ENCODE data around the gene DAPL1. TPM values are rescaled to one million over a fixed set of nuclear protein-coding genes. Genes with fewer than 3 reads are reported as not detected.

The DAPL1 gene
- total RNA-seq, 4 donors from 2014 or later, result not detected

DNA sequence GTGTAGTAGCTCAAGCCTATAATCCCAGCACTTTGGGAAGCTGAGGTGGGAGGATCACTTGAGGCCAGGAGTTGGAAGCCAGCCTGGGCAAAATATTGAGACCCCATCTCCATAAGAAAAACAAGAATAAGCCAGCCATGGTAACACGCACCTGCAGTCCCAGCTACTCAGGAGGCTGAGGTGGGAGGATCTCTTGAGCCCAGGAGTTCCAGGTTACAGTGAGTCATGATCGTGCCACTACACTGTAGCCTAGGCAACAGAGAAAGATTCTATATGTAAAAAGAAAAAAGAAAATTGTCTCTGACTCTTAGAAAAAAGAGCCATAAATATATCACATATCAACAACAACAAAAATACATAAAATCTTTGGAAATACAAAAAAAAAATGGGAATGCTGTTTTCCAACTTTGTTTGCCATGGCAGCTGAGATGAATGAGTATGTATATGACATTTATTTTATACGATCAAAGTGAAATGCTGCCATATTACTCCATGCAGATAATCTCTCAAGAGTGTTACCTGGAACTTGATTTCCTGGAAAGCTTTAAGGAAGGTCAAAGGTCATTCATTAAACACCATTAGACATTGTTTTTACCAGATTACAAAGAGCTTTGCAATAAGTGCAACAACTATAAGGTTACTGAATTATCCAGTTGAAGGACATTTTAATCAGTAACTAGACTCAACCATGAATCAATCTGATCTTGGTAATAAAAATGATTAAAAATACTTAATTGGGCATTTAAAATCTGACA lies 19.7 kb upstream of the DAPL1 start:
- H3K4me3 ChIP-seq, result no peak overlapping the region
- H3K27me3 ChIP-seq, result no peaks in the 10 kb centered on the region
- no peak for TF ChIP-seq EP300 (IDR thresholded peaks at IDR 0.05)
- no peak for TF ChIP-seq POLR2AphosphoS5 (IDR thresholded peaks at IDR 0.05)
- TF ChIP-seq POLR2A (IDR thresholded peaks at IDR 0.05; ENCODE audit: low read depth), result no peak
- TF ChIP-seq, protein P1, sequence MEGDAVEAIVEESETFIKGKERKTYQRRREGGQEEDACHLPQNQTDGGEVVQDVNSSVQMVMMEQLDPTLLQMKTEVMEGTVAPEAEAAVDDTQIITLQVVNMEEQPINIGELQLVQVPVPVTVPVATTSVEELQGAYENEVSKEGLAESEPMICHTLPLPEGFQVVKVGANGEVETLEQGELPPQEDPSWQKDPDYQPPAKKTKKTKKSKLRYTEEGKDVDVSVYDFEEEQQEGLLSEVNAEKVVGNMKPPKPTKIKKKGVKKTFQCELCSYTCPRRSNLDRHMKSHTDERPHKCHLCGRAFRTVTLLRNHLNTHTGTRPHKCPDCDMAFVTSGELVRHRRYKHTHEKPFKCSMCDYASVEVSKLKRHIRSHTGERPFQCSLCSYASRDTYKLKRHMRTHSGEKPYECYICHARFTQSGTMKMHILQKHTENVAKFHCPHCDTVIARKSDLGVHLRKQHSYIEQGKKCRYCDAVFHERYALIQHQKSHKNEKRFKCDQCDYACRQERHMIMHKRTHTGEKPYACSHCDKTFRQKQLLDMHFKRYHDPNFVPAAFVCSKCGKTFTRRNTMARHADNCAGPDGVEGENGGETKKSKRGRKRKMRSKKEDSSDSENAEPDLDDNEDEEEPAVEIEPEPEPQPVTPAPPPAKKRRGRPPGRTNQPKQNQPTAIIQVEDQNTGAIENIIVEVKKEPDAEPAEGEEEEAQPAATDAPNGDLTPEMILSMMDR (IDR thresholded peaks at IDR 0.05), result no peak
- DNase-seq (ENCODE audit: extremely low spot score), result no peak
- intact Hi-C loops (cut with DNase I), result no loop called here
- no peak overlapping the region for H3K27ac ChIP-seq (replicated peaks in 1 of 4)
- H3K36me3 ChIP-seq, result no peaks in the 10 kb centered on the region
- 93% methylated on average over 3 of the region's 3 CpGs for WGBS
- H3K9me3 ChIP-seq, result no peaks in the 10 kb centered on the region
- no peaks in the 10 kb centered on the region for H3K4me1 ChIP-seq

- TF ChIP-seq, protein P1 (IDR thresholded peaks at IDR 0.05), result no peak
- TF ChIP-seq POLR2A (IDR thresholded peaks at IDR 0.05; ENCODE audit: low read depth), result no peak
- no peak for TF ChIP-seq EP300 (IDR thresholded peaks at IDR 0.05)
- no peak for TF ChIP-seq POLR2AphosphoS5 (IDR thresholded peaks at IDR 0.05)
Measured at GRCh38 chr2:158776231-158776630, 18.9 kb upstream of the DAPL1 start.

DNA sequence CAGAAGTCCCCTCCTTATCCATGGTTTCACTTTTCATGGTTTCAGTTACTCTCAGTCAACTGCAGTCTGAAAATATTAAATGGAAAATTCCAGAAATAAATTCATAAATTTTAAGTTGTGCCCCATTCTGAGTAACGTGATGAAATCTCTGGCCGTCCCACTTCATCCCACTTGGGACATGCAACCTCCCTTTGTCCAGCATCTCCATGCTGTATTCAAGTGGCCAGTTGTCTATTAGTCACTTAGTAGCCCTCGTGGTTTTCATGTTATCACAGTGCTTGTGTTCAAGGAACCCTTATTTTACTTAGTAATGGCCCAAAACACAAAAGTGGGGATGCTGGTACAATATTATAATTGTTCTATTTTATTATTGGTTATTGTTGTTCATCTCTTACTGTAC lies 18.0 kb upstream of the DAPL1 start:
- Histone ChIP-seq H3K27me3 (no peaks in the 10 kb centered on the region), H3K9me3 (no peaks in the 10 kb centered on the region), H3K27ac (replicated peaks in 1 of 4) (no peak overlapping the region), H3K36me3 (no peaks in the 10 kb centered on the region), H3K4me3 (no peak overlapping the region), H3K4me1 (no peaks in the 10 kb centered on the region)
- DNase-seq (ENCODE audit: extremely low spot score), result no peak
- intact Hi-C loops (cut with DNase I), result no loop called here
- WGBS, result 92% methylated on average over 3 of the region's 3 CpGs
- TF ChIP-seq POLR2AphosphoS5 (IDR thresholded peaks at IDR 0.05), result no peak
- TF ChIP-seq, protein P1 (IDR thresholded peaks at IDR 0.05), result no peak
- TF ChIP-seq EP300 (IDR thresholded peaks at IDR 0.05), result no peak
- no peak for TF ChIP-seq POLR2A (IDR thresholded peaks at IDR 0.05; ENCODE audit: low read depth)

More at GRCh38 chr2:158776231-158776630, 18.9 kb upstream of the DAPL1 start:
- WGBS, result 87% methylated on average over 2 of the region's 2 CpGs
- intact Hi-C loops (cut with DNase I), result no loop called here
- Histone ChIP-seq H3K4me3 (no peak overlapping the region), H3K36me3 (no peaks in the 10 kb centered on the region), H3K9me3 (no peaks in the 10 kb centered on the region), H3K27me3 (no peaks in the 10 kb centered on the region), H3K4me1 (no peaks in the 10 kb centered on the region), H3K27ac (replicated peaks in 1 of 4) (no peak overlapping the region)
- no peak for DNase-seq (ENCODE audit: extremely low spot score)

GRCh38 chr2:158778243-158778642 lies 16.9 kb upstream of the DAPL1 start:
- intact Hi-C loops (cut with DNase I), result no loop called here
- no peak overlapping the region for H3K27ac ChIP-seq (replicated peaks in 1 of 4)
- DNase-seq (ENCODE audit: extremely low spot score), result no peak
- no peaks in the 10 kb centered on the region for H3K9me3 ChIP-seq
- H3K4me1 ChIP-seq, result no peaks in the 10 kb centered on the region
- 92% methylated on average over 2 of the region's 2 CpGs for WGBS
- H3K36me3 ChIP-seq, result no peaks in the 10 kb centered on the region
- no peaks in the 10 kb centered on the region for H3K27me3 ChIP-seq
- no peak for TF ChIP-seq POLR2A (IDR thresholded peaks at IDR 0.05; ENCODE audit: low read depth)
- TF ChIP-seq, protein P1 (IDR thresholded peaks at IDR 0.05), result no peak
- TF ChIP-seq POLR2AphosphoS5 (IDR thresholded peaks at IDR 0.05), result no peak
- no peak for TF ChIP-seq EP300 (IDR thresholded peaks at IDR 0.05)
- no peak overlapping the region for H3K4me3 ChIP-seq

GRCh38 chr2:158779621-158780020 lies 15.5 kb upstream of the DAPL1 start:
- 85% methylated on average over 1 of the region's 1 CpG for WGBS
- Histone ChIP-seq H3K36me3 (no peaks in the 10 kb centered on the region), H3K9me3 (no peaks in the 10 kb centered on the region), H3K4me3 (no peak overlapping the region), H3K27me3 (no peaks in the 10 kb centered on the region), H3K4me1 (no peaks in the 10 kb centered on the region), H3K27ac (replicated peaks in 1 of 4) (no peak overlapping the region)
- intact Hi-C loops (cut with DNase I), result no loop called here
- no peak for TF ChIP-seq EP300 (IDR thresholded peaks at IDR 0.05)
- no peak for DNase-seq (ENCODE audit: extremely low spot score)

All from esophagus muscularis mucosa (tissue), 4 donors.